NCI-H2107 treated with DMSO at 0.1 percent for 48 hours (cell line): ENCODE data around the gene FAM168B.
"Not testable (repeated sequence)": the region's sequence is repeated elsewhere in the genome, so short reads cannot be mapped to it uniquely, and the experiment has no call there.

Source experiments
- DNase-seq: peaks from one replicate; lab custom pipeline; 2025; ENCODE audit not compliant: unreplicated experiment; lab: John Stamatoyannopoulos, UW

The FAM168B gene

GRCh38 chr2:131103165-131103564, 9.9 kb upstream of the FAM168B start:
- DNase-seq: no peak

DNA sequence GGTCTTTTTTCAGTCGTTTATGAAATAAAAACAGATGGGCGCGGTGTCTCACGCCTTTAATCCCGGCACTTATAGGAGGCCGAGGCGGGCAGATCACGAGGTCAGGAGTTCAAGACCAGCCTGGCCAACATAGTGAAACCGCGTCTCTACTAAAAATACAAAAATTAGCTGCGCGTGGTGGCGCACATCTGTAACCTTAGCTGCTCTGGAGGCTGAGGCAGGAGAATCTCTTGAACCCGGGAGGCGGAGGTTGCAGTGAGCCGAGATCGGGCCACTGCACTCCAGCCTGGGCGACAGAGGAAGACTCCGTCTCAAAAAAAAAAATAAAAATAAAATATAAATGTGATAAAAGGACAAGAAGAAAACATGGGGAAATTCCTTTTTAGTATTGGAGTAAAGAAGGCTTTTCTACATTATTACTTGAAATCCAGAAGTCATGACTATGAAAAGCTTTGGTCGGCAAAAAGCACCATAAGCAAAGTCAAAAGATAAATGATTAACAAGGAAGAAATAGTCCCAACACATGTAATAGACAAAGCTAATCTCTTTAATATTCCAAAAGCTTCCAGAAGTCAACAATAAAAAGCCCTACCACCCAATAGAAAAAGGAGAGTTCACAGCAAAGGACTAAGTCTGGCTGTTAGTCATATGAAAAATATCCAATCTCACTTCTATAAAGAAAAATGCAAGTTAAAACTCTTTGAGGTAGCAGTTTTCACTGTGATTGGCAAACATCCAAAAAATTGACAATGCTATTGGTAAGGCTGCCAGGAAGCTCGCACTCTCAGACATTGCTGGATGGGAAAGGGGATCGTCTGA, 1.4 kb upstream of the FAM168B start:
- no peak for DNase-seq

DNA sequence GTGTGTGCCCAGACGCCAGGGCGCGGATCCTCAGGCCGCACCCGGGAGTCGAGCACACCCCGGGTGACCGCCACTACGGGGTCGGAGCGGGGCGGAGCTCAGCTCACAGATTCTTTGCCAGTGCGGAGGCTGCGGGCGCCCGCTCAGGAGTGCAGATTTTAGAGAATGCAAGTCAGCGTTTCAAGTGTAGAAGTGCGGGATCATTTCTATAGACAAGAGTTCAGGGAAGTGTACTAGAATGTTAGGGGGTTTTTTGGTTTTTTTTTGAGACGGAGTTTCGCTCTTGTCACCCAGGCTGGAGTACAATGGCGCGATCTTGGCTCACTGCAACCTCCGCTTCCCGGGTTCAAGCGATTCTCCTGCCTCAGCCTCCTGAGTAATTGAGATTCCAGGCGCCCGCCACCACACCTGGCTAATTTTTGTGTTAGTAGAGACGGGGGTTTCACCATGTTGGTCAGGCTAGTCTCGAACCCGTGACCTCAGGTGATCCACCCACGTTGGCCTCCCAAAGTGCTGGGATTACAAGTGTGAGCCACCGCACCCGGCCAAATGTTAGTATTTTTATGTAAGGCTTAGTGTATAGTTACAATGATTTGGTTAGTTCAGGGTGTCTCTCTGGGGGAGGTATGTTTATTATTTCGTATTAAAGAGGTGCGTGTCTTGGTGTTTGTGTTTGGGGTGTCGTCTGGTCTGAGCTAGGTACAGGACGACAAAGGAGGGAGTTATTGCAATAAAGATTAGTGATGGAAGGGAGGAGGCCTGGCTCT, 619 bp upstream of the FAM168B start:
- DNase-seq: no peak

DNA sequence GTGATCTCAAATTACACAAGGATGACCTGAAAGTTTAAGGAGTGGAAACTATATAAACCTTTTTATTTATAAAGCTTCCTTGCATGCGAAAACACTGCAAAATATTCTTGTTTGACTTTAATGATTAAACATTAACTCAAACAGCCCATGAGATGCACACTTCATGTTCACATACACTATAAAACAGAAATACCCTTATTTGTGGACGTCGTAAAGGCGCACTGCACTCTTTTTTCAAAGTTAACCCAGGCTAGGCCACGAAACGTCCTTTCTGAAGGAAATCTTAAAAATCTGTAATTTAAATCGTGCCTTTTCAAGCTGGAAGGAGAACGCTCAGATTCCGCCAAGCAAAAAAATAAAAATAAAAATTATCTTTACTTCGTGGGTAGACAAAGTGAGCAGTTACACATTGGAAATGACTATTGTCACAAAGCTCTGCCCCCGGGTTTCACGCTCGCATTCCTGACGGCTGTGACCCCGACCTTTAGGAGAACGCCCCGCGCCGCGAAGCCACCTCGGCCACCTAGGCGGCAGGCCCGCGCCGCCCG, 728 bp downstream of the FAM168B start:
- no peak for DNase-seq

DNA sequence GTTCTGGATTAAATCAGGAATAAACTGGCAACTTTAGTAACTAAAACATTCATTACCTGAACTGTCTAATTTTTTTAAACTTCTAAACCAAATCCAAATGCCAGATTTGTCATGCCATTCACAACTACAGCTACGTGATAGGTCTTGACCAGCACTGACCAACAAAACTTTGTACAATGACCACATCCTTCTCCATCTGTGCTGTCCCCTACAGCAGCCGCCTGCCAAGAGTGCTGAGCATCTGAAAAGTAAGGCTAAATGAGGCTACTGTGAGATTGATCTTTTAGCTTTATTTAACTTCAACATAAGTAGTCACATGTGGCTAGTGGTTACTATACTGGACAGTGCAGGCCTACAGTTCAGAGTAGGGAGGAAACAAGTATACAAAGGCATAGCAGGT, 7.6 kb downstream of the FAM168B start:
- no peak for DNase-seq

DNA sequence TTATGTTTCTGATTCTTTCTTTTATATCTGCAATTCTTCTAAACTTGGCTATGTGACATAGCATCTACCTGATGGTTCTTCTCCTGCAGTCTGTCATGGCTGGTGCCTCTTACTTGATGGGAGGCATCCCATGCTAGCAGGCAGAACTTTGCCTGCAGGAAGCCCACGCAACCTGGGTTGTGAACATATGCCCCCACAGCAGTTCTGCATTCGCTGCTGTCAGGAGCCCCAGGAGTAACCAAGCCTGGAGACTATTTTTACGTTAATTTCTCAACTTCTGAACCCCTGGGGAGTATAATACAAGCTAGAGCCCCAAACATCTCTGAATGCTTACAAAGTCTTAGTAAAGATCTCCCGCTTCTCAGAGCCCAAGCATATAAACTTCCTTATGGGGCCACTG, 12.1 kb downstream of the FAM168B start:
- no peak for DNase-seq

- not testable (repeated sequence) for DNase-seq
Measured at GRCh38 chr2:131079931-131080330, 13.3 kb downstream of the FAM168B start.

DNA sequence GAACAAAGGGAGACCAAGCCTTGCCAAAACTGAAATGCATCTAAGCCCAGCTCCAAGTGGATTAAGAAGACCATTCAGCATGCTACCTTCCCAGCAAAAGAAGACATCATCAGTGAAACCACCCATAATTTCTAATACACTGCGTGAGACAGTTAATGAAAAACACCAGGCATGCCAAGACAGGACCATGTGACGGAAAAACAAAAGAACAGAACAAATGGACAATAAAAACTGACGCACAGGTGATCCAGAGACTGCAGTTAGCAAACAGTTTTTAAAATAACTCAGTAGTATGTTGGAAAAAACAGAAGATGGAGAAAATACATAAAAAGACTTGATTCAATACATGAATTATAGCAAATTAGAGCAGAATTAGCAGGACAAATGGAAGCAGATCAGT, 15.3 kb downstream of the FAM168B start:
- no peak for DNase-seq

- no peak for DNase-seq
Measured at GRCh38 chr2:131077182-131077846, 15.9 kb downstream of the FAM168B start.

GRCh38 chr2:131076707-131077106, 16.6 kb downstream of the FAM168B start:
- DNase-seq: no peak

- not testable (repeated sequence) for DNase-seq
Measured at GRCh38 chr2:131075578-131075977, 17.7 kb downstream of the FAM168B start.

DNA sequence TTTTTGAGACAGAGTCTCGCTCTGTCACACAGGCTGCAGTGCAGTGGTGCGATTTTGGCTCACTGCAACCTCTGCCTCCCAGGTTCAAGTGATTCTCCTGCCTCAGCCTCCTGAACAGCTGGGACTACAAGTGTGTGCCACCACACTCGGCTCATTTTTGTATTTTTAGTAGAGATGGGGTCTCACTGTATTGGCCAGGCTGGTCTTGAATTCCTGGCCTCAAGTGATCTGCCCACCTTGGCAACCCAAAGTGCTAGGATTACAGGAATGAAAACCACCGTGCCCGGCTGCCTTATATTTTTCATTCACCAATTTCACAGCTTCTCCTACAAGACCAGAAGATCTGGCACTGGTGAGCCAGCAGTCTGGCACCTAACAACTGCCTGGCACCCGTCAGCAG, 25.1 kb downstream of the FAM168B start:
- DNase-seq: not testable (repeated sequence)

DNA sequence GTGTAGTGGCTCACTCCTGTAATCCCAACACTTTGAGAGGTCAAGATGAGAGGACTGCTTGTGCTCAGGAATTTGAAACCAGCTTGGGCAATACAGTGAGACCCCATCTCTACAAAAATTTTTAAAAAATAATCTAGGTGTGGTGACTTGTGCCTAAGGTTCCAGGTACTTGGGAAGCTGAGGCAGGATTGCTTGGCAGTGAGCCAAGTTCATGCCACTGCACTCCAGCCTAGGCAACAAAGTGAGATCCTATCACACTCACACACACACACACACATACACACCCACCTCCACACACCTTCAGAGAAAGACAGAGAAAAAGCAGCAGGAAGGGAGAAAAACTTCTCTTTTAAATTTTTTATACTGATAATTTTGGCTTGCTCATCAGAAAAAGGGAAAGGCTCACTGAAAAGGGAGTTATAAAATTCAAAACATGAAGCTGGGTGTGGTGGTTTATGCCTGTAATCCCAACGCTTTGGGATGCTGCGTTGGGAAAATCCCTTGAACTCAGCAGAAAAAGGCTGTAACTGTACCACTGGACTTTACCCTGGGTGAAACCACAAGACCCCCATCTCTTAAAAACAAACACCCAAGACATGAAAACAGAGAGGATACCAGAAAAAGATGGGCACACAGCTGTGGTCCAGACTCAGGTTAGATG, 25.7 kb downstream of the FAM168B start:
- no peak for DNase-seq

DNA sequence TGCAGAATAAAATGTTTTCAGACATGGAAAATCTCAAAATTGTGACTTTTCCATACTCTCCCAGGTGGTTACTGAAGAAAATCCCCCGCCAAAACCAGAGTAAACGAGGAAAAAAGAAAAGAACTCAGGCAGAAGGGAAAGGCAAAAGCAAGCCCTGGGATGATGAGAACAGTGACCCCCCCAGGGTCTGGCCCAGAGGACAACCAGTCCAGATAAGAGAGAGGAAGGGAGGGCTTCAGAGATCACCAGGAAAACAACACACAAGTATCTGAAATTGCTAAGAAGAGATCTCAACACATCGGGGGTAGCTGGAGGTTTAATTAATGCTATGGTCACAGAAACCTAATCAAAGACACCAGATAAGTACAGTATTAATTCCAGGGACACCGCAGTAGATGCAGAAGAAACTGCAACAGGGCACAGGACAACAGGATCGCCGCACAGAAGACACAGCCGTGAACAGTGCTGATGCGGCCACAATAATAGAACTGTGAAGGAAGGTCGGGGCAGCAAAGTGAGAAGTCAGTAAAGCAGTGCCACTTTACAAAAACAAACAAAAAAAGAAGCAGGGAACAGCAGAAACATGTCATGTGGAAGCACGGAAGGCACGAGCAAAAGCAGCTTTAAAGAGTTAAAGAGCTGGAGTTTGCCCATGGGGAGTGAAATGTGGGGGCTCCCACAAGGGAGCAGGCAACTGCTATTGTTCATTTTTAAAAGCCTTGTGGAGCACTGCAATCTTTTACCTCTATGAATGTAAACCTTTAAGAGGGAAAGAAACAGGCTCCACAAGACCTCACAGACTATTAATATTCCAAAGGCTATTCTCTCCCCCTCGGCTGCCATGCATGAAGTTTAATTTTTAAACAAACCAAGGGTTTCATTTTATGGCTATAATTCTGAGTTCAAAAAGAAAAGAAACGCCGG, 28.4 kb downstream of the FAM168B start:
- DNase-seq: no peak

- DNase-seq: no peak
Measured at GRCh38 chr2:131063501-131064283, 29.6 kb downstream of the FAM168B start.

GRCh38 chr2:131058920-131059319, 34.3 kb downstream of the FAM168B start:
- no peak for DNase-seq

DNA sequence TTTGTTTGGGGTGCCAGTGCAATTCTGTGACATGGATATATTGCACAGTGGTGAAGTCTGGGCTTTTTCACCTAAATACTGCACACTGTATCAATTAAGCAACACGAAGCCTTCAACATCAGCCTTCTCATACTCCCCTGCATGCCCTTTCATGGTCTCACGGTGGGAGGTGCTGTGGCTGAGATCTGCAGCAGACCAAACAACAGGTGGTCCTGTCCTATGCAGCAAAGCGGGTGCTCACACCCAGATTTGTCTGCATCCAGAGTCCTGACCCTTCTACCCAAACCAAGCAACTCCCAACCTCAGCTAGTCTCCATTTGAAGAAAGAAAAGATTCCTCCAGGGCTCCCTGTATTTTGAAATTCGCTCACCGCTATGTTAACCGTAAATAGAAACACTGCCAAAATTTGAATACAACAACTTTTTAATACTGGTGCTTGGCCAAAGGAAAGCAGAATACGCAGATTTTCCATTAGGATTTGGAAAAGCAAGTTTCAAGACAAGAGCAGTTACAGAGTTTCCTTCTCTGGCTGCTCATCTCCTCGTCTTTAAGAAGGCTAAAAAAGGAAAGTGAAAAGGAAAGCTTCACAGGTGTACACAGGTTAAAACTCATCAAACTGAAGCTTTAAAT, 34.9 kb downstream of the FAM168B start:
- DNase-seq: no peak

- DNase-seq: no peak
Measured at GRCh38 chr2:131056932-131057287, 36.4 kb downstream of the FAM168B start.
